OCI-LY1 (cell line): ENCODE data around the gene IGSF3.

Source experiments
- H2AFZ ChIP-seq: fragments of 200-600 bp; sonication (generic), shearing (Covaris generic); 2 replicates; pipeline ENCODE4 v1.6.0; 2014; ENCODE audit warnings: antibody characterized with exemption, mild to moderate bottlenecking, low read length
- H3F3A ChIP-seq: fragments of 200-600 bp; sonication (generic), shearing (Covaris generic); 2 replicates; pipeline ENCODE4 v1.6.0; 2014; ENCODE audit warnings: mild to moderate bottlenecking, antibody characterized with exemption, low read length, moderate library complexity; ENCODE audit not compliant: insufficient read depth
- H3K27ac ChIP-seq: fragments of 200-600 bp; sonication (generic); 2 replicates; pipeline ENCODE4 v1.5.1; 2014; ENCODE audit warnings: low read length, mixed run types, mild to moderate bottlenecking, low read depth; ENCODE audit not compliant: poor library complexity, severe bottlenecking
- H3K27me3 ChIP-seq: fragments of 200-600 bp; sonication (generic); 2 replicates; pipeline ENCODE4 v1.6.0; 2014; ENCODE audit warnings: antibody characterized with exemption, mild to moderate bottlenecking, low read length, moderate library complexity; ENCODE audit not compliant: insufficient read depth
- H3K36me3 ChIP-seq: fragments of 200-600 bp; sonication (generic); 2 replicates; pipeline ENCODE4 v1.6.1; 2014; ENCODE audit warnings: mild to moderate bottlenecking, antibody characterized with exemption, low read length, moderate library complexity, mixed read lengths; ENCODE audit not compliant: insufficient read depth
- H3K4me1 ChIP-seq: fragments of 200-600 bp; sonication (generic); 2 replicates; pipeline ENCODE4 v1.5.1; 2014; ENCODE audit warnings: mild to moderate bottlenecking, low read length, moderate library complexity; ENCODE audit not compliant: insufficient read depth, severe bottlenecking
- H3K4me2 ChIP-seq: fragments of 200-600 bp; sonication (generic), shearing (Covaris generic); 2 replicates; pipeline ENCODE4 v1.6.1; 2014; ENCODE audit warnings: low read length
- H3K4me3 ChIP-seq: fragments of 200-600 bp; sonication (generic); 2 replicates; pipeline ENCODE4 v1.5.1; 2014; ENCODE audit warnings: low read length, low read depth, mild to moderate bottlenecking, mixed read lengths; ENCODE audit not compliant: poor library complexity, severe bottlenecking
- H3K79me2 ChIP-seq: fragments of 200-600 bp; shearing (Covaris generic); 2 replicates; pipeline ENCODE4 v1.6.1; 2016; ENCODE audit warnings: mixed run types, low read length, mixed read lengths; ENCODE audit not compliant: insufficient read depth
- H3K9ac ChIP-seq: fragments of 200-600 bp; sonication (generic), shearing (Covaris generic); 2 replicates; pipeline ENCODE4 v1.6.1; 2014; ENCODE audit warnings: mild to moderate bottlenecking, low read length, mixed read lengths
- H3K9me2 ChIP-seq: fragments of 200-600 bp; sonication (generic), shearing (Covaris generic); 2 replicates; pipeline ENCODE4 v1.6.1; 2014; ENCODE audit warnings: low read depth, mild to moderate bottlenecking, low read length, mixed read lengths
- H3K9me3 ChIP-seq: fragments of 200-600 bp; shearing (Covaris generic); 2 replicates; pipeline ENCODE4 v1.6.1; 2014; ENCODE audit warnings: low read length, mixed read lengths
- H4K20me1 ChIP-seq: fragments of 200-600 bp; sonication (generic), shearing (Covaris generic); 2 replicates; pipeline ENCODE4 v1.6.0; 2016; ENCODE audit warnings: mild to moderate bottlenecking, low read length; ENCODE audit not compliant: insufficient read depth
- CTCF ChIP-seq: fragments of 200-600 bp; sonication (generic), shearing (Covaris generic); IDR thresholded peaks from 2 replicates; pipeline ENCODE4 v1.5.1; 2017; ENCODE audit warnings: mild to moderate bottlenecking, antibody characterized with exemption, low read length, moderate library complexity, mixed read lengths
- EZH2 ChIP-seq: fragments of 200-600 bp; sonication (generic), shearing (Covaris generic); IDR thresholded peaks from 2 replicates; pipeline ENCODE4 v1.8.0; 2017; ENCODE audit warnings: borderline replicate concordance, mixed run types, mild to moderate bottlenecking, antibody characterized with exemption, low read length, moderate library complexity, mixed read lengths

IGSF3 gene

GRCh38 chr1:116710420-116711262 is 43.1 kb upstream of the IGSF3 start:
- Histone ChIP-seq H3K4me2 (no peak overlapping the region), H3K9me3 (0 out of 2 replicates have a peak, but pooled peaks cover 2% of the 10 kb centered on the region), H3K4me3 (no peak overlapping the region), H3K27me3 (no peaks in the 10 kb centered on the region), H3K36me3 (no peaks in the 10 kb centered on the region), H3F3A (no peaks in the 10 kb centered on the region), H3K79me2 (no peaks in the 10 kb centered on the region), H3K9me2 (no peaks in the 10 kb centered on the region), H3K27ac (no peak overlapping the region), H3K9ac (no peak overlapping the region), H3K4me1 (peaks cover 15% of the 10 kb centered on the region), H4K20me1 (no peaks in the 10 kb centered on the region), H2AFZ (no peak overlapping the region)
- TF ChIP-seq EZH2 (no peak), CTCF (no peak)

- no peaks in the 10 kb centered on the region for H3K27me3 ChIP-seq
- H3K9me3 ChIP-seq = 0 out of 2 replicates have a peak, but pooled peaks cover 2% of the 10 kb centered on the region
- H3K27ac ChIP-seq = no peak overlapping the region
- no peaks in the 10 kb centered on the region for H3K9me2 ChIP-seq
- H3F3A ChIP-seq = no peaks in the 10 kb centered on the region
- H3K4me3 ChIP-seq = no peak overlapping the region
- H3K36me3 ChIP-seq = no peaks in the 10 kb centered on the region
- no peak overlapping the region for H2AFZ ChIP-seq
- H3K9ac ChIP-seq = no peak overlapping the region
- no peaks in the 10 kb centered on the region for H3K79me2 ChIP-seq
- no peaks in the 10 kb centered on the region for H4K20me1 ChIP-seq
- peaks cover 15% of the 10 kb centered on the region for H3K4me1 ChIP-seq
- TF ChIP-seq CTCF (no peak), EZH2 (no peak)
- no peak overlapping the region for H3K4me2 ChIP-seq
Observed at GRCh38 chr1:116709666-116710167, 42.2 kb upstream of the IGSF3 start.

GRCh38 chr1:116708255-116708900 is 40.8 kb upstream of the IGSF3 start:
- no peaks in the 10 kb centered on the region for H3K27me3 ChIP-seq
- no peaks in the 10 kb centered on the region for H3K79me2 ChIP-seq
- no peak for TF ChIP-seq CTCF
- no peak for TF ChIP-seq EZH2
- no peak overlapping the region for H3K27ac ChIP-seq
- no peaks in the 10 kb centered on the region for H3K36me3 ChIP-seq
- no peaks in the 10 kb centered on the region for H3K9me2 ChIP-seq
- no peaks in the 10 kb centered on the region for H3F3A ChIP-seq
- H3K9ac ChIP-seq = no peak overlapping the region
- H2AFZ ChIP-seq = no peak overlapping the region
- no peak overlapping the region for H3K4me3 ChIP-seq
- H4K20me1 ChIP-seq = no peaks in the 10 kb centered on the region
- 0 out of 2 replicates have a peak, but pooled peaks cover 2% of the 10 kb centered on the region for H3K9me3 ChIP-seq
- no peak overlapping the region for H3K4me2 ChIP-seq
- H3K4me1 ChIP-seq = peaks cover 12% of the 10 kb centered on the region
